Vagina (tissue), 2 donors: ENCODE results near the gene TTF2.

Experiments used
- CTCF ChIP-seq, 3 experiments: fragments of 450-650 bp in 2 of 3; fragments of 200-600 bp in 1 of 3; sonication (generic) in 1 of 3; IDR thresholded peaks; one replicate each; pipeline ENCODE4 v1.5.1; 2017 to 2019; ENCODE audit warnings: antibody characterized with exemption in 3 of 3, mild to moderate bottlenecking in 2 of 3, moderate library complexity in 2 of 3
- POLR2AphosphoS5 ChIP-seq, 2 donors: sonication (generic); formaldehyde crosslinking; IDR thresholded peaks; one replicate each; pipeline ENCODE4 v1.9.0; 2017; ENCODE audit warnings: antibody characterized with exemption in 2 of 2, mild to moderate bottlenecking in 2 of 2, low read depth in 1 of 2; ENCODE audit not compliant: insufficient read depth in 1 of 2

- no peak for TF ChIP-seq CTCF (IDR thresholded peaks at IDR 0.05)
- TF ChIP-seq POLR2AphosphoS5 (IDR thresholded peaks at IDR 0.05; ENCODE audit: insufficient read depth in 1 of 2, low read depth in 1 of 2) = no peak
Measured at GRCh38 chr1:117116090-117116783, 56.1 kb downstream of the TTF2 start.
